ENCODE measurements around the gene CLCA2.

Gene CLCA2

GRCh38 chr1:86387916-86388627 lies 35.9 kb upstream of the CLCA2 start (continued):
- no peak for TF ChIP-seq GLIS1 (tag by site-specific recombination; IDR thresholded peaks at IDR 0.05)

- H3K4me1 ChIP-seq (ENCODE audit: control insufficient read depth, insufficient read depth, low read length), result no peaks in the 10 kb centered on the region
- CTCF ChIA-PET, result no interaction called here
- POLR2A ChIA-PET, result no interaction called here
- no peaks in the 10 kb centered on the region for H3K36me3 ChIP-seq (ENCODE audit: control insufficient read depth in 2 of 2, insufficient read depth in 1 of 2, low read length in 2 of 2)
- no peaks in the 10 kb centered on the region for H3K9me3 ChIP-seq (ENCODE audit: control insufficient read depth, insufficient read depth, low read depth, low read length)
- no peak for TF ChIP-seq TRIM28 (IDR thresholded peaks at IDR 0.05; ENCODE audit: borderline replicate concordance, low read length)
- TF ChIP-seq ZNF248 (tag by site-specific recombination; IDR thresholded peaks at IDR 0.05), result no peak
- no peak for TF ChIP-seq ZSCAN4 (tag by site-specific recombination; IDR thresholded peaks at IDR 0.05)
- 0 out of 2 replicates have a peak, but pooled peaks have one; percentile 14 for TF ChIP-seq ZNF660 (tag by site-specific recombination; IDR thresholded peaks at IDR 0.05)
- TF ChIP-seq ZNF560 (tag by site-specific recombination; IDR thresholded peaks at IDR 0.05; ENCODE audit: borderline replicate concordance), result no peak
- no peak for TF ChIP-seq ZNF324 (tag by site-specific recombination; IDR thresholded peaks at IDR 0.05)
- TF ChIP-seq ZNF24 (tag by site-specific recombination; IDR thresholded peaks at IDR 0.05), result no peak
- no peak for TF ChIP-seq ZNF747 (tag by site-specific recombination; IDR thresholded peaks at IDR 0.05)
- no peak for TF ChIP-seq ZNF639 (tag by site-specific recombination; IDR thresholded peaks at IDR 0.05)
- no peak overlapping the region for H3K27ac ChIP-seq (ENCODE audit: extremely low read depth, low read depth, low read length)
- H3K4me3 ChIP-seq (ENCODE audit: low read depth, low read length), result no peak overlapping the region
Observed at GRCh38 chr1:86388777-86389176, 35.2 kb upstream of the CLCA2 start.

- ChIA-PET POLR2A (no interaction called here), CTCF (interaction anchor here (0.6 to 1.0 kb wide), 3 partner anchors 9 to 741 kb away, joined by 3 to 5 read pairs (median 3); no protein-coding TSS in a partner anchor)
- TF ChIP-seq ZNF514 (tag by site-specific recombination; IDR thresholded peaks at IDR 0.05) (no peak), ZNF610 (tag by site-specific recombination; IDR thresholded peaks at IDR 0.05; ENCODE audit: borderline replicate concordance) (no peak), ZNF148 (tag by site-specific recombination; IDR thresholded peaks at IDR 0.05; ENCODE audit: borderline replicate concordance) (no peak), ELK4 (IDR thresholded peaks at IDR 0.05; ENCODE audit: borderline replicate concordance, low read depth, low read length) (no peak)
Observed at GRCh38 chr1:86389307-86389706, 34.7 kb upstream of the CLCA2 start.

More at GRCh38 chr1:86389307-86389706, 34.7 kb upstream of the CLCA2 start:
- no peaks in the 10 kb centered on the region for H3K4me1 ChIP-seq (ENCODE audit: control insufficient read depth, insufficient read depth, low read length)
- no peak overlapping the region for H3K27ac ChIP-seq (ENCODE audit: extremely low read depth, low read depth, low read length)
- H3K36me3 ChIP-seq (ENCODE audit: control insufficient read depth in 2 of 2, insufficient read depth in 1 of 2, low read length in 2 of 2), result no peaks in the 10 kb centered on the region
- H3K4me3 ChIP-seq (ENCODE audit: low read depth, low read length), result no peak overlapping the region
- H3K9me3 ChIP-seq (ENCODE audit: control insufficient read depth, insufficient read depth, low read depth, low read length), result no peaks in the 10 kb centered on the region
